H1 (cell line): ENCODE data around the gene PSTK.
A peak's percentile ranks its signal among the peaks of the same experiment; 100 is the strongest.

ENCODE experiments used
- CTCF ChIP-seq, 3 experiments: IDR thresholded peaks; 1 replicate in 2 of 3; 2 replicates in 1 of 3; pipeline versions ENCODE4 v1.5.1 to v1.6.1; 2011; ENCODE audit warnings: low read length in 3 of 3, mild to moderate bottlenecking in 3 of 3, inconsistent platforms in 2 of 3, low read depth in 1 of 3, moderate library complexity in 1 of 3; ENCODE audit not compliant: insufficient read depth in 1 of 3; ENCODE audit errors: control extremely low read depth in 1 of 3
- RNF2 ChIP-seq: fragments of 200-900, 300-1000 bp; sonication (generic); IDR thresholded peaks from 2 replicates; pipeline ENCODE4 v1.7.1; 2016; ENCODE audit warnings: borderline replicate concordance, low read depth, mild to moderate bottlenecking, antibody characterized with exemption, low read length; ENCODE audit not compliant: poor library complexity, severe bottlenecking; ENCODE audit errors: missing control alignments
- SRF ChIP-seq: IDR thresholded peaks from 2 replicates; pipeline ENCODE4 v1.6.1; 2011; ENCODE audit warnings: mild to moderate bottlenecking, low read depth, low read length, moderate library complexity

GRCh38 chr10:122954731-122955050 is 25.5 kb upstream of the PSTK start:
- TF ChIP-seq SRF, result no peak
- no peak for TF ChIP-seq CTCF (IDR thresholded peaks at IDR 0.05; ENCODE audit: control extremely low read depth in 1 of 3, insufficient read depth in 1 of 3, low read depth in 1 of 3, low read length in 3 of 3)
- TF ChIP-seq RNF2, result peak; percentile 63
